Heart left ventricle (tissue), 13 donors: ENCODE measurements around the gene LGALS3BP.

Source experiments
- CTCF ChIP-seq, 12 donors: fragments of 200-600 bp; sonication (generic) in 4 of 12; IDR thresholded peaks; one replicate each; pipeline versions ENCODE4 v1.5.0 to v1.8.0; 2018 to 2022; ENCODE audit warnings: antibody characterized with exemption in 12 of 12, mild to moderate bottlenecking in 5 of 12
- POLR2A ChIP-seq, 2 donors: fragments of 450-650 bp; IDR thresholded peaks; one replicate each; pipeline ENCODE4 v1.6.1; 2017; ENCODE audit warnings: antibody characterized with exemption in 2 of 2, mild to moderate bottlenecking in 2 of 2, moderate library complexity in 2 of 2
- donor health status: ischemic (EF 13 %, LVEDD 7.1; RV severe dilation, severe dysfunction).
- donor health status: DM: no; HTN: yes; CAD: no.
- donor health status: DM: no; HTN: no; CAD: no.
- donor health status: ischemic (EF 25% LVEDD 6.9; RV normal size, moderate dysfunction).
- donor health status: ischemic (EF 25% LVEDD 5.7; RV mildly dilated, moderate dysfunction).
- donor health status: ischemic (EF 35%, LVEDD 5.7; RV mildly dilated, moderate dysfunction).
- donor health status: nonischemic (EF 11% LVEDD 7.7; RV severe dilation, severe dysfunction).
- donor health status: DM: yes; HTN: yes; CAD: no.
- donor health status: PGD.
- donor health status: ischemic (EF 29% LVEDD 5.4; RV normal size, mild dysfunction).
- donor health status: nonischemic (EF 23%, LVEDD 6.1; RV moderate dilation, normal function).

- TF ChIP-seq POLR2A (IDR thresholded peaks at IDR 0.05) (no peak), CTCF (IDR thresholded peaks at IDR 0.05) (no peak)
Measured at GRCh38 chr17:79000396-79001189, 20.9 kb upstream of the LGALS3BP start.
